Measurements from ENCODE around the gene ACOX3. TPM values are rescaled to one million over a fixed set of nuclear protein-coding genes. Genes with fewer than 3 reads are reported as not detected.

Gene ACOX3
- total and polyA plus RNA-seq, 10 of the 15 experiments (the other 5 are each of a cell fraction or from before 2014, with no cell fraction given) = 2.0 to 24.5 (median 14.0) TPM

DNA sequence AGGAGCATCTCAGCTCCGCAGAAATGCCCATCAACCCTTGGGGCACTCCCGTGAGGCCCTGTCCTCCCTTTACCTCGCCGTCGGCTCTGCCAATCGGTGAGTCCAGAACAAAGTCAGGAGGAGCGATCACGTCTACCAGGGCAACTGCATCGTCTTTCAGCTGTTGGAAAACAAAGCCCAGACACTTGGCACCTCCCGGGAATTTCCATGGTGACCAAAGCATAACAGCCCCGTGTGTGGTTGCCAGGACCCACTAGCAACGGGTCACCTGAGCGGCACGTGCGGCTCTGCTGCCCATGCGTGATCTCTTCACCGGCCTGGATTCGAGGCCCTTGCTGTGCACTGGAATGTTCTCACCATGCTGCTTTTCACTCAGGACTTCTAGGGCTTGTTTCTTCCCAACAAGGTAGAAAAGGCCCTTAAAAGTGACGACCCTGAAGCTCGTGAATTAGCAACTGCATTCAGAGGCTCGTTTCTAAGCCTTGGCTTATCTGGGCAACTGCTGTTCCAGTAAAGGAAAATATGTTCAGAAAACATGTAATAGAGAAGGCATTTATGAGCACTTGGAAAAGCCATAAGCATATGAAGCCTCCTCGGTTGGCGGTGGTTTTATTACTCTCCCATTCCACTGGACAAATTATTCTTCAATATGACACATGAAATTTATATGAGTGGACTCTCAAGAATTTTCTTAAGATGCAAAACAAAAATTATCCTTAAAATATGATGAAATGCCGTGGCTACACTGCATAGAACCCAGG lies 69.5 kb downstream of the ACOX3 start:
- H3K9me3 ChIP-seq (replicated peaks; ENCODE audit: control insufficient read depth, insufficient read depth, low read length) = no peaks in the 10 kb centered on the region
- in situ Hi-C loops (cut with MboI) (no loop called here), intact Hi-C loops (cut with micrococcal nuclease; ENCODE audit: unreplicated experiment) (no loop called here)
- ChIA-PET RAD21 (ENCODE audit: unreplicated experiment) (no interaction called here), CTCF (no interaction called here), POLR2A (no interaction called here), SMC1A (ENCODE audit: uncharacterized antibody, unreplicated experiment) (no interaction called here)
- H3K27ac ChIP-seq (ENCODE audit: control insufficient read depth, insufficient read depth) = no peak overlapping the region
- H3K4me3 ChIP-seq = no peak overlapping the region
- no peaks in the 10 kb centered on the region for H3K79me2 ChIP-seq (ENCODE audit: control insufficient read depth, insufficient read depth, low read length)
- WGBS (ENCODE audit: insufficient coverage, insufficient replicate concordance, low lambda C conversion rate, missing lambda C conversion rate) = 75% methylated on average over 24 of the region's 24 CpGs
- ATAC-seq (no peak), DNase-seq (ENCODE audit: low read depth, low spot score) (no peak), FAIRE-seq (no peak)
- H3K27me3 ChIP-seq (replicated peaks in 1 of 2; ENCODE audit: control insufficient read depth in 2 of 2, insufficient read depth in 2 of 2, low read length in 1 of 2) = no peaks in the 10 kb centered on the region
- H3K4me2 ChIP-seq (ENCODE audit: control insufficient read depth, insufficient read depth) = no peak overlapping the region
- no peaks in the 10 kb centered on the region for H4K20me1 ChIP-seq (ENCODE audit: control insufficient read depth, insufficient read depth)
- H3K4me1 ChIP-seq (ENCODE audit: control insufficient read depth, insufficient read depth, low read length) = no peaks in the 10 kb centered on the region
- no TSS peak for BruUV-seq (replicated peaks)
- H3K36me3 ChIP-seq (ENCODE audit: control insufficient read depth in 2 of 2, insufficient read depth in 2 of 2, low read length in 1 of 2) = no peaks in the 10 kb centered on the region
- no peak overlapping the region for H2AFZ ChIP-seq (ENCODE audit: control insufficient read depth, low read depth, low read length)
- TF ChIP-seq ETV6 (conservative IDR thresholded peaks at IDR 0.05 in 1 of 2, IDR thresholded peaks at IDR 0.05 in 1 of 2; ENCODE audit: borderline replicate concordance in 1 of 2, low read depth in 1 of 2) (no peak), BHLHE40 (IDR thresholded peaks at IDR 0.05; ENCODE audit: borderline replicate concordance in 1 of 2, low read depth in 2 of 2, low read length in 1 of 2) (0 out of 4 replicates have a peak, but pooled peaks of 1 of the 2 experiments have one; percentile 4)
- H3K9ac ChIP-seq (ENCODE audit: control insufficient read depth, insufficient read depth, low read length) = no peak overlapping the region

DNA sequence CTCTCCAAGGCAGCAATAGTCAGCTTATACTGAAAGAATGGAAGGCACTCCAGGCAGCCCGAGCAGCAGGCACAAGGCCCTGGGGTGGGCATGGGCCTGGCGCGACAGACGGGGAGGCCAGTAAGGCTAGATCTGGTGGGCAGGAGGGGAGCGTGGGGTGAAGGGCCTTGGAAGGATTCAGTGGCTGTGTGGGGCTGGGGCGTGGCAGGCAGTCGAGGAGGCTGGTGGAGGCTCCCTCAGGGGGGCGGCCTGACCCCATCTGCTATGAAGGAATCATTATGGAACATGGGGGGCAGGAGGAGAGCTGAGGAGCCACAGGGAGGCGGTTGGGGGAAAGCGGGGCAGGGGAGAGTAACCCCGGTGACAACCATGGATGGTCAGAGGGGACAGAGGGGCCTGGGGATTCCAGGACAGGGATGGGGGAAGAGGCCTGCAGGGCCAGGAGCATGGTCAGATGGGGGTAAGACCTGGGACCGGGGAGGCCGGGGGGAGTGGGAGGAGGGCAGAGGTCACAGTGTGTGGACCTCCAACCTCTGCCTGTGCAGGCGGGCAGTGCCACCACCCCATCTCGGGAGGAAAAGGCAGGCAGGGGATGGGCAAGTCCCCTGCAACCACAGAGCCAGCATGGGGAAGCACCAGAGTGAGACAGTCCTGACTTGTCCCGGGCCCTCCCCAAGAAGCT lies 70.3 kb downstream of the ACOX3 start:
- 77% methylated on average over 14 of the region's 16 CpGs for WGBS (ENCODE audit: insufficient coverage, insufficient replicate concordance, low lambda C conversion rate, missing lambda C conversion rate)
- TF ChIP-seq, protein P1, sequence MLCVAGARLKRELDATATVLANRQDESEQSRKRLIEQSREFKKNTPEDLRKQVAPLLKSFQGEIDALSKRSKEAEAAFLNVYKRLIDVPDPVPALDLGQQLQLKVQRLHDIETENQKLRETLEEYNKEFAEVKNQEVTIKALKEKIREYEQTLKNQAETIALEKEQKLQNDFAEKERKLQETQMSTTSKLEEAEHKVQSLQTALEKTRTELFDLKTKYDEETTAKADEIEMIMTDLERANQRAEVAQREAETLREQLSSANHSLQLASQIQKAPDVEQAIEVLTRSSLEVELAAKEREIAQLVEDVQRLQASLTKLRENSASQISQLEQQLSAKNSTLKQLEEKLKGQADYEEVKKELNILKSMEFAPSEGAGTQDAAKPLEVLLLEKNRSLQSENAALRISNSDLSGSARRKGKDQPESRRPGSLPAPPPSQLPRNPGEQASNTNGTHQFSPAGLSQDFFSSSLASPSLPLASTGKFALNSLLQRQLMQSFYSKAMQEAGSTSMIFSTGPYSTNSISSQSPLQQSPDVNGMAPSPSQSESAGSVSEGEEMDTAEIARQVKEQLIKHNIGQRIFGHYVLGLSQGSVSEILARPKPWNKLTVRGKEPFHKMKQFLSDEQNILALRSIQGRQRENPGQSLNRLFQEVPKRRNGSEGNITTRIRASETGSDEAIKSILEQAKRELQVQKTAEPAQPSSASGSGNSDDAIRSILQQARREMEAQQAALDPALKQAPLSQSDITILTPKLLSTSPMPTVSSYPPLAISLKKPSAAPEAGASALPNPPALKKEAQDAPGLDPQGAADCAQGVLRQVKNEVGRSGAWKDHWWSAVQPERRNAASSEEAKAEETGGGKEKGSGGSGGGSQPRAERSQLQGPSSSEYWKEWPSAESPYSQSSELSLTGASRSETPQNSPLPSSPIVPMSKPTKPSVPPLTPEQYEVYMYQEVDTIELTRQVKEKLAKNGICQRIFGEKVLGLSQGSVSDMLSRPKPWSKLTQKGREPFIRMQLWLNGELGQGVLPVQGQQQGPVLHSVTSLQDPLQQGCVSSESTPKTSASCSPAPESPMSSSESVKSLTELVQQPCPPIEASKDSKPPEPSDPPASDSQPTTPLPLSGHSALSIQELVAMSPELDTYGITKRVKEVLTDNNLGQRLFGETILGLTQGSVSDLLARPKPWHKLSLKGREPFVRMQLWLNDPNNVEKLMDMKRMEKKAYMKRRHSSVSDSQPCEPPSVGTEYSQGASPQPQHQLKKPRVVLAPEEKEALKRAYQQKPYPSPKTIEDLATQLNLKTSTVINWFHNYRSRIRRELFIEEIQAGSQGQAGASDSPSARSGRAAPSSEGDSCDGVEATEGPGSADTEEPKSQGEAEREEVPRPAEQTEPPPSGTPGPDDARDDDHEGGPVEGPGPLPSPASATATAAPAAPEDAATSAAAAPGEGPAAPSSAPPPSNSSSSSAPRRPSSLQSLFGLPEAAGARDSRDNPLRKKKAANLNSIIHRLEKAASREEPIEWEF (IDR thresholded peaks at IDR 0.05; ENCODE audit: insufficient replicate concordance, low read depth, low read length) = no peak
- no peak for TF ChIP-seq SUZ12 (IDR thresholded peaks at IDR 0.05; ENCODE audit: unreplicated experiment)
- no peak for TF ChIP-seq NR2F1 (conservative IDR thresholded peaks at IDR 0.05)
- no peak for TF ChIP-seq ASH2L (IDR thresholded peaks at IDR 0.05; ENCODE audit: borderline replicate concordance, low read depth)
- no peak for TF ChIP-seq ZBTB33 (IDR thresholded peaks at IDR 0.05)

More for the DNA sequence above, 70.3 kb downstream of the ACOX3 start:
- H2AFZ ChIP-seq (ENCODE audit: control insufficient read depth, low read depth, low read length) = no peak overlapping the region
- FAIRE-seq = no peak
- H3K79me2 ChIP-seq (ENCODE audit: control insufficient read depth, insufficient read depth, low read length) = no peaks in the 10 kb centered on the region
- ATAC-seq = peak; percentile 57
- SMC1A ChIA-PET (ENCODE audit: uncharacterized antibody, unreplicated experiment) = no interaction called here
- in situ Hi-C loops (cut with MboI) = no loop called here
- intact Hi-C loops (cut with micrococcal nuclease; ENCODE audit: unreplicated experiment) = no loop called here
- no peak for DNase-seq (ENCODE audit: low read depth, low spot score)
- CTCF ChIA-PET = interaction anchor here (0.6 kb wide), 1 partner anchor 102 kb away, joined by 3 read pairs; no protein-coding TSS in a partner anchor
- no peaks in the 10 kb centered on the region for H3K9me3 ChIP-seq (replicated peaks; ENCODE audit: control insufficient read depth, insufficient read depth, low read length)
- H4K20me1 ChIP-seq (ENCODE audit: control insufficient read depth, insufficient read depth) = no peaks in the 10 kb centered on the region
- no peak overlapping the region for H3K4me3 ChIP-seq
- BruUV-seq (replicated peaks) = no TSS peak
- no peaks in the 10 kb centered on the region for H3K36me3 ChIP-seq (ENCODE audit: control insufficient read depth in 2 of 2, insufficient read depth in 2 of 2, low read length in 1 of 2)
- no peak overlapping the region for H3K27ac ChIP-seq (ENCODE audit: control insufficient read depth, insufficient read depth)
- RAD21 ChIA-PET (ENCODE audit: unreplicated experiment) = no interaction called here
- no peaks in the 10 kb centered on the region for H3K27me3 ChIP-seq (replicated peaks in 1 of 2; ENCODE audit: control insufficient read depth in 2 of 2, insufficient read depth in 2 of 2, low read length in 1 of 2)
- H3K4me2 ChIP-seq (ENCODE audit: control insufficient read depth, insufficient read depth) = no peak overlapping the region
- H3K4me1 ChIP-seq (ENCODE audit: control insufficient read depth, insufficient read depth, low read length) = no peaks in the 10 kb centered on the region
- H3K9ac ChIP-seq (ENCODE audit: control insufficient read depth, insufficient read depth, low read length) = no peak overlapping the region
- POLR2A ChIA-PET = no interaction called here
